Mesodermal cell (in vitro differentiated cells): ENCODE results near the gene LRP1B.

Experiments used
- H3K27ac ChIP-seq: 2 replicates; pipeline ENCODE4 v1.7.0; 2013; ENCODE audit warnings: mild to moderate bottlenecking, low read depth, low read length, moderate library complexity; ENCODE audit not compliant: severe bottlenecking
- H3K36me3 ChIP-seq: 2 replicates; pipeline ENCODE4 v1.7.1; 2013; ENCODE audit warnings: mild to moderate bottlenecking, low read length, moderate library complexity; ENCODE audit not compliant: control insufficient read depth, insufficient read depth
- H3K4me1 ChIP-seq: one replicate; pipeline ENCODE4 v1.7.1; 2013; ENCODE audit warnings: mild to moderate bottlenecking, low read length; ENCODE audit not compliant: insufficient read depth, control insufficient read depth, poor library complexity, severe bottlenecking
- H3K4me3 ChIP-seq: 2 replicates; pipeline ENCODE4 v1.7.0; 2013; ENCODE audit warnings: low read length, control low read depth, mild to moderate bottlenecking; ENCODE audit not compliant: insufficient read depth, poor library complexity, severe bottlenecking; ENCODE audit errors: extremely low read depth
- H3K9me3 ChIP-seq: 2 replicates; pipeline ENCODE4 v1.7.1; 2013; ENCODE audit warnings: mild to moderate bottlenecking, low read length, moderate library complexity; ENCODE audit not compliant: control insufficient read depth
- WGBS, 2 experiments: methylation state at CpG; one replicate each; pipeline ENCODE4 v1.1.5; 2013; ENCODE audit warnings: missing lambda C conversion rate in 2 of 2; ENCODE audit not compliant: insufficient coverage in 2 of 2; 5-methylcytosine and 5-hydroxymethylcytosine counted together

LRP1B gene

GRCh38 chr2:140624200-140624599 is 1506.6 kb downstream of the LRP1B start:
- no peak overlapping the region for H3K4me3 ChIP-seq
- H3K9me3 ChIP-seq, result no peaks in the 10 kb centered on the region
- 84 to 91% methylated on average over 2 to 3 of the region's 3 CpGs for WGBS, 2 experiments
- no peaks in the 10 kb centered on the region for H3K4me1 ChIP-seq
- H3K36me3 ChIP-seq, result no peaks in the 10 kb centered on the region
- no peak overlapping the region for H3K27ac ChIP-seq

GRCh38 chr2:140621583-140622362 is 1509.0 kb downstream of the LRP1B start:
- no peaks in the 10 kb centered on the region for H3K9me3 ChIP-seq
- 86 to 96% methylated on average over 1 to 3 of the region's 3 CpGs for WGBS, 2 experiments
- H3K27ac ChIP-seq, result no peak overlapping the region
- no peak overlapping the region for H3K4me3 ChIP-seq
- H3K4me1 ChIP-seq, result no peaks in the 10 kb centered on the region
- no peaks in the 10 kb centered on the region for H3K36me3 ChIP-seq

GRCh38 chr2:140604788-140605187 is 1526.0 kb downstream of the LRP1B start:
- H3K27ac ChIP-seq, result no peak overlapping the region
- no peaks in the 10 kb centered on the region for H3K9me3 ChIP-seq
- H3K36me3 ChIP-seq, result no peaks in the 10 kb centered on the region
- no peaks in the 10 kb centered on the region for H3K4me1 ChIP-seq
- 100% methylated on average over 2 to 3 of the region's 3 CpGs for WGBS, 2 experiments
- H3K4me3 ChIP-seq, result no peak overlapping the region

- H3K27ac ChIP-seq, result no peak overlapping the region
- no CpG with 5 or more reads among the region's 1 CpG for WGBS, 2 experiments
- no peaks in the 10 kb centered on the region for H3K36me3 ChIP-seq
- no peaks in the 10 kb centered on the region for H3K9me3 ChIP-seq
- no peaks in the 10 kb centered on the region for H3K4me1 ChIP-seq
- H3K4me3 ChIP-seq, result no peak overlapping the region
Measured at GRCh38 chr2:140604096-140604495, 1526.7 kb downstream of the LRP1B start.

- no peak overlapping the region for H3K4me3 ChIP-seq
- H3K4me1 ChIP-seq, result no peaks in the 10 kb centered on the region
- WGBS, 2 experiments, result 83% methylated on average over 2 of the region's 4 CpGs; no CpG with 5 or more reads in 1 of the 2 experiments
- H3K9me3 ChIP-seq, result no peaks in the 10 kb centered on the region
- no peaks in the 10 kb centered on the region for H3K36me3 ChIP-seq
- no peak overlapping the region for H3K27ac ChIP-seq
Measured at GRCh38 chr2:140603416-140603815, 1527.4 kb downstream of the LRP1B start.

GRCh38 chr2:140601801-140602200 is 1529.0 kb downstream of the LRP1B start:
- no peaks in the 10 kb centered on the region for H3K4me1 ChIP-seq
- no peak overlapping the region for H3K27ac ChIP-seq
- H3K9me3 ChIP-seq, result no peaks in the 10 kb centered on the region
- no CpG with 5 or more reads among the region's 3 CpGs for WGBS, 2 experiments
- H3K4me3 ChIP-seq, result no peak overlapping the region
- H3K36me3 ChIP-seq, result no peaks in the 10 kb centered on the region

- Histone ChIP-seq H3K27ac (no peak overlapping the region), H3K4me3 (no peak overlapping the region), H3K9me3 (no peaks in the 10 kb centered on the region), H3K36me3 (no peaks in the 10 kb centered on the region), H3K4me1 (no peaks in the 10 kb centered on the region)
- 80% methylated on average over 1 of the region's 1 CpG; no CpG with 5 or more reads in 1 of the 2 experiments for WGBS, 2 experiments
Measured at GRCh38 chr2:140601342-140601741, 1529.5 kb downstream of the LRP1B start.

- Histone ChIP-seq H3K36me3 (no peaks in the 10 kb centered on the region), H3K4me3 (no peak overlapping the region), H3K27ac (no peak overlapping the region), H3K9me3 (no peaks in the 10 kb centered on the region), H3K4me1 (no peaks in the 10 kb centered on the region)
- WGBS, 2 experiments, result no CpG with 5 or more reads among the region's 1 CpG
Measured at GRCh38 chr2:140600116-140600515, 1530.7 kb downstream of the LRP1B start.

GRCh38 chr2:140597836-140598235 is 1533.0 kb downstream of the LRP1B start:
- Histone ChIP-seq H3K9me3 (no peaks in the 10 kb centered on the region), H3K27ac (no peak overlapping the region), H3K36me3 (no peaks in the 10 kb centered on the region), H3K4me3 (no peak overlapping the region), H3K4me1 (no peaks in the 10 kb centered on the region)
- 60 to 100% methylated on average over 1 of the region's 1 CpG for WGBS, 2 experiments

- Histone ChIP-seq H3K36me3 (no peaks in the 10 kb centered on the region), H3K27ac (no peak overlapping the region), H3K4me3 (no peak overlapping the region), H3K9me3 (no peaks in the 10 kb centered on the region), H3K4me1 (no peaks in the 10 kb centered on the region)
- no CpG with 5 or more reads among the region's 1 CpG for WGBS, 2 experiments
Measured at GRCh38 chr2:140597205-140597604, 1533.6 kb downstream of the LRP1B start.

GRCh38 chr2:140596447-140596846 is 1534.4 kb downstream of the LRP1B start:
- Histone ChIP-seq H3K27ac (no peak overlapping the region), H3K36me3 (no peaks in the 10 kb centered on the region), H3K9me3 (no peaks in the 10 kb centered on the region), H3K4me1 (no peaks in the 10 kb centered on the region), H3K4me3 (no peak overlapping the region)
- WGBS, 2 experiments, result 83 to 92% methylated on average over 1 to 2 of the region's 4 CpGs
